ENCODE data around the gene CCDC68.

CCDC68 gene

DNA sequence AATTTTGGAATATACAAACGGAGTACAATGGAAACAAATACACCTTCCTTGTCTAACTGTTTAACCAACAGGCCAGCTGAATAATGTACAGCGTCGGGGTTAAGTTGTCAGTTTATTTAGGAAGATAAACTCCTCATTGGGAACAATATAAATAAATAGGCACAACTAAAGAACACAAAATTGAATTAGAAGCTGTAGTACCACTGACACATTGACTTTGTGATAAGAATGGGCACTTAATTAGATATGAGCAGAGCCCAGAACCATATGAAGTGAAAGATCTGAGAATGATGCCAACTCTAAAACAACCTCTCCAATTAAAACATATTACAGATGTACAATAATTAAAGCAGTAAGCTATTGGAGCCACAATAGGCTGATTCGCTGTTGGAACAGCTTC, 44.4 kb downstream of the CCDC68 start:
- no peak for DNase-seq

DNA sequence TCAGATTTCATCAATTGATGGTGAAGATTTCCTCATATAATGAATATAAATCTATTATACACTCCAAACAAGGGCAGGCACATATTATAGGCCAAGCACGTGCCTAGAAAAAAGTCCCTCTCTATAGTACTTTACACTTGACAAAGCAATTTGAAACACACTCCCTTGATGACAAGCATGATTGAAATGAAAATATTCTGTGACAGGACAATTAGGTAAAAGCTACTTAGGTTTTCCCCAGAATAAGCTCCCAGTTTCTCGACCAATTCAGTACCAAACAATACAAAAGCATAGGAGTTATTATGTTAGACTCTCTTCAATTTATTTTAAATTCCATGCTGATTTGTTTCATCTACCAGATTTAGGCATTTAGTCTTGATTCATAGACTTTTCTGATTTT, 47.7 kb downstream of the CCDC68 start:
- no peak for DNase-seq

DNA sequence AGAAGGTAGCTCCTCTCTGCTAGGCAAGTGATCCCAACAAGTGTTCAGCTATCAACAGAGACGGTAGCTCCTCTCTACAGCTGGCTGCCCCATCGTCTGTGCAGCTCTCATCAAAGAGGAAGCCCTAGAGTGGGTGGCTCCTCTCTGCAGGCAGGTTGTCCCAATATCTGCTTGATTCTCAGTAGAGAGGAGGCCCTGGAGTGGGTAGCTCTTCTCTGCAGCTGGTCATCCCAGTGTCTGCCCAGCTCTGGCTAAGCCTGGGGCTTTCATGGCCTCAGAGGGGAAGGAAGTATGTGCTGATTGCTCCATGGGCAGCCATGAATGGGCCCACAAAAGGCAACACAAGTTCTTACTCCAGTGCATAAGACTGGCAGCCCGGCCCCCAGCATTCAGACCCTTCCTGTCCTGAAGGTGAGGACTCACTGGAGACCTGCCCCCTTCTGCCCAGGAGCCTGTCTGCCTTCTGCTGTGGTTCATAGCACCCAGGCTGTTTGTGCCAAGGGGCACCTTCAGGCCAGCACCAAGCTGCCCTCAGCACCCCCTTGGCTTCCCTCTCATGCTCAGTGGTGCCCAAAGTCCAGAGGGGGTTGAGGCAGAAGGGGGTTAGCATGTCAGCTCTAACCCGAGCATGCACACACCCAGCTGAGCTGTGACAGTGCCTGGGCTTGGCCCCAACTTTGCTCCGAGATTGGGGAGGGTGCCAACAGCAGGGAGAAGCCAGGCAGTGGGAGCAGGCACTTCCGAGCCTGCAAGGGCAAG, 48.9 kb downstream of the CCDC68 start:
- DNase-seq = no peak

DNA sequence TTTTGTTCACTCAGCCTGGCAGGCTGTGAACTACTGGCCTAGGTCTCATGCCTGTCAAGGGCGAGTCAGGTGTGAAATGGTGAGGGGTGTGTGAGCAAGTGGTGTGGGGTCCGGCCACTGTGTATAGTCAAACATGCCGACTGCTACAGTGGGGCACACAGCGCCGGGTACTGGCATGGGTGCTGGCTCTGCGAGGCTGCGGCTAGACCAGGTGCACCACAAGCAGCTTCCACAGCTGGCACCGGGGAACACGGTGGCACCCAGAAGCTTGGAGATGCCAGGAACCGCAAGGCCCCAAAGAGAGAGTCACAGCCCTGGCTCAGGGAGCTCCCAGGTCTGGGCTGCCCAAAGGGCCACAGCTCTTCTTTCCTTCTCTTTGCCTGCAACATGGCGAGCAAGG, 49.7 kb downstream of the CCDC68 start:
- DNase-seq = no peak

DNA sequence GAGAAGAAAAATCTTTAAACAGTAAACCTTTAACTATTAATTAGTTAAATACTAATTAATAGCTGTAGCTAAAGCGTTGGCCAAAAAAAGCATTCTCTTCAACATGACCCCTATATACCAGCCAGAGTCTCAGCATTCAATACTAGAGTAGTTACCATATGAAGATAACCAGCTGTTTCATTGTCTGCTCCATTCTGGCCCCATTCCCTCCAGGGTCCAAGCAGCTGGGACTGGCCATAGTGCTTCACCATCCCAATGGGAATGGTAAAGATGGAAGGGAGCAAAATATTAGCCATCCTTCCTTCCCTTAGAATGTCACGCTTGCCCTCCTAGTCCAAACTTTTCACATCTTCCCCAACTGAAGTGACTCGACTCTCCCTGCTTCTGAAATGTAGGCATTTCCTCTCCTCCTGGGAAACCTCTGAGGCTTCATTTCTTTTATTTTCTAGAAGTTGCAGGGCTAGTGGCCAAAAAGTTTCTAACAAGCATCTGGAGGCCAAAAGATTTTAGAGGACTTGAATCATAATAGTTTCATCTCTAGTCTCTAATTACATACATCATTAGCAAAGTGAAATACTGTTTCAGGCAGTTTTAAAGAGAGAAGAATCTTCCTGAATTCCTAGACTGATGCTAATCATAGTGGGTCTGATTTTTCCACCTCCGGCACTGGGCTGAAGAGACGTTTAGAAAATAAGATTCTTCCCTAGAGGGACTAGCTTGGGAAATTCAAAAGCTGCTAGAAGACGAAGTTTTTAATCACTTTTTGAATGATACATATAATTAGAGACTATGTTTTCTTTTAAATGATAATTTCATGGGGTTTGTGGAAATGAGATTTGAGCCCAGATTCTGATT, 52.7 kb downstream of the CCDC68 start:
- no peak for DNase-seq

DNA sequence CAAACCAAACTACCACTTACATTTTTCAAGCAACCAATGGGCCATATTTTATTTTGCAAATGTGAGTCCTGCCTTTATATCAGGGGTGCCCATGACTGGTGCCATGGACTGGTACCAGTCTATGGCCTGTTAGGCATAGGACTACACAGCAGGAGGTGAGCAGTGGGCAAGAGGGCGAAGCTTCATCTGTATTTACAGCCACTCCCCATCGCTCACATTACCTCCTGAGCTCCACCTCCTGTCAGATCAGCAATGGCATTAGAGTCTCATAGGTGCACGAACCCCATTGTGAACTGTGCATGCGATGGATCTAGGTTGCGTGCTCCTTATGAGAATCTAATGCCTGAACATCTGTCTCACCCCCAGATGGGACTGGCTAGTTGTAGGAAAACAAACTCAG, 53.6 kb downstream of the CCDC68 start:
- DNase-seq = no peak

DNA sequence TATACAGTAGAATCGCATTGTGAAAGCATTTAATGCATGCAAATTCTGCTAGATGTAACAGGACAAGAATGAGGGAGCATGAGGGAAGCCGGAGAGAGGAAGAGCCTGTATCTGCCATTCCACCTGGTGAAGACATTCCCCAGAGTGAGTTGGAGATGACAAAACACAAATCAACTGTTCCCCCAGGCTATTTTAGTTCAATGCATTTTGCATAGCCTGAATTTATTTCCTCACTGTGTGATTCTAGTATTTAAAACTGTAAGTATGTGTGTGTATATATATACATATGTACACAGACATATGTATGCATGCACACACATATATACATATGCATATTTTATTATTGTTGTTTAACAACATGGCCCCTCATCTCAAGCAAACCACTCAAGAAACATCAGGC, 54.7 kb downstream of the CCDC68 start:
- DNase-seq = no peak

DNA sequence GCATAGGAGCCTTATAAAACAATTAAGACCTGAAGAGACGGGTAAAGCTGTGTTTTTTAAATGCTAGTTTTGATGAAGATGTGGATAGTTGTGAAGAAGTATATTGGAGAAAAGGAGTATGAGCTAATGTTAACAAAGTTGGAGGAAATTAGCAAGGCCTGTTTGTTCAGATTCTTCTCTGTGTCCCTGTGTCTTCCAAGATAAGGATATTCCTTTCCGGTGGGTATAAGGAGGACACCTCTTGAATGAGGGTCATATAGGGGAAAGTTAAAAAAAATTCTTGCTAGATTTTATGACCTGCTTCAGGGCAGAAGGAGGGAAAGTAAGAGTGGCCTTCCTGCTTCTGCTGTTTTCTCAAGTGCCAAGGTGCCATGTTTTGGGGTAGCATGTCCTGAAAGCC, 59.0 kb downstream of the CCDC68 start:
- DNase-seq = no peak

DNA sequence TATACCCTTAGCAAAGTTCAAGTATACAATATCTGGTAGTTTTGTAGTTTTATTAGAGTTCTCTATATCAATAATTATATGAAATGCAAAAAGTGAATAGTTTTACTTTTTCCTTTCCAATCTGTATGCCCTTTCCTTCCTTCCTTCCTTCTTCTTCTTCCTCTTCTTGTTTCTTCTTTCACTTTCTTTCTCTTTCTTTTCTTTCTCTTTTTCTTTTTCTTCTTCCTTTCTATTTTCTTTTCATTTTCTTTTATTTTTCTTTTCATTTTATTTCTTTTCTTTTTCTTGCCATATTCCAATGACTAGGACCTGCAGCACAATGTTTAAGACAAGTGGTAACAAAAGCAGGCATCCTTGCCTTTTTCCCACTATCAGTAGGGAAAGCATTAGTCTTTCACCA, 59.8 kb downstream of the CCDC68 start:
- DNase-seq = no peak

DNA sequence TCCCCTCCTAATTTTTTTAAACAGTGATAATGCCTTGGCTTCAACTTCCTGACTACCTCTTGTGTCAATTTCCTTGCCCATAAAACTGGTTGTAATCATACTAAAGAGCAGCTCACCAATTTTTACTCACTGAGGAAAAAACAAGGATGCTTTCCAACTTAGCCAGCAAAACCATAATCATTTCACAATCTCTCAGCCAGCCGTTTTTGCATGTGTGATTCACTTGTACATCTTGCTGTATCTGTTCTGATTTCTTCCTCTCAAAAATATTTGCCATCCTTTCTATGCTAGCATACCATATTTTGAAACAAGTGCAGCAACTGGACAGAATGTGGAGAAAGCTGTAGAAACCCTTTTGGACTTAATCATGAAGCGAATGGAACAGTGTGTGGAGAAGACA, 70.3 kb downstream of the CCDC68 start:
- no peak for DNase-seq

DNA sequence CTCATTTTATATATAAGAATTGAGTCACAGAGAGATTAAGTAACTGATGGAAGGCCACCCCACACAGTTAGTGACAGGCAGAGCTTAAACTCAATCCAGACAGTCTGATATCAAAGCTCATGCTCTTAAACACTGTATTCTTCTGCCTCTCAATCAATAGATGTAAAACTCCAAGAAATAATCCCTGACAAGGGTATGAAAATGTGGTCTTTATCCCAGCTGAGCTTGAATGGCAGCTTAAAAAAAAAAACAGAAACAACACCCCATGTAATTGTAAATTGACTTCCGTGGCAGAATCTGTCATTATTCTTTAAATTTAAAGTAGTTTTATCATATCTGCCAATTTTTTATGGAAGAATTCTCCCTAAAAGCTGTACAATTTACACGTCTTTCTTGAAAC, 70.9 kb downstream of the CCDC68 start:
- no peak for DNase-seq

DNA sequence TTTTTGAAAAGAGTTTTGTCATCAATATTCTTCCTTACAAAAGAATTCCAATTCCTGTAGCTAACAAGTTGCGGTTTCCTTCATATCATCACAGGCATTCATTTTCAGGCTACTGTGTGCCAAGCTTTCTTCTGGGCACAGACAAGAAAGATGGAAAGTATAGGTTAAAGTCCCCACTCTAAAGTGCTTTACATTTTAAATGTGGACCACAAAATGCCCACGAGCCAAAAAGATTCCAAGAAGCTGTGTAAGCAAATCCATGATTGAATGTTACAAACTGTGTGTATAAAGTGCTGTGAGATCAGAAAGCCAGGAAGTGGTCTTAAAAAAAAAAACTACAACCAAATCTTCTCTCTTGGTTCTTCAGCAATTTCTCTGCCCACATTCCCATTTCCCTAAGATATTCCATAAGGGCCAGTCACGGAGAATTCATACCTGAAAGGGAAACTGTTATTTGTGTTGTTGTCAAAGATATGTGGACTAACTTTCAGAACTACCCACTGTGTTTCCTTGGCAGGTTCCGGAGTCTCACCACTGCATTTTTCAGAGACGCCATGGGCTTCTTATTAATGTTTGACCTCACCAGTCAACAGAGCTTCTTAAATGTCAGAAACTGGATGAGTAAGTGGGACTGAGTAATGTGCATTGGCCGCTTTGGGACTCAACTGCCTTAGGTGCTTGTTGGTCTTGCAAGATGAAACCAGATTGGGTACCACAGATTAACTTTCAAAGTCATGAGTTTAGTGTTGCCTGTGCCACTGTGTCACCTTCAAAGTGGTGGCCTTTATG, 75.3 kb downstream of the CCDC68 start:
- no peak for DNase-seq

DNA sequence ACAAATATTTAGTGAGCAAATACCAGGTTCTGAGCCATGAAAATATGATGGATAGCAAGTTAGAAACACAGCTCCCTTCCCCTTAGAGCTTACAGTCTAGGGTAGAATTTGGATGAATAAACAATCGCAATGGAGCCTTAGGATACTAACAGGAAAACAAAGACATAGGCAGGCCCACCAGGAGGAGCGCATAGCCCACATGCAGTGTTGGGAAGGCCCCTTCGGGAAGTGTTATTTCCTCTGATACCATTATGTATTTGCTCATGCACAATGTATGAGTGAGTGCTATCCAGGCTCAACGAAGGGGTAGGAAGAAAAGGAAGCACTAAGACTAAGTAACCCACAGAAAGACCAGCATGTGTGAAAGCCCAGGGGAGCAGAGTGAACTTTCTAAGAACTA, 76.9 kb downstream of the CCDC68 start:
- DNase-seq = no peak

DNA sequence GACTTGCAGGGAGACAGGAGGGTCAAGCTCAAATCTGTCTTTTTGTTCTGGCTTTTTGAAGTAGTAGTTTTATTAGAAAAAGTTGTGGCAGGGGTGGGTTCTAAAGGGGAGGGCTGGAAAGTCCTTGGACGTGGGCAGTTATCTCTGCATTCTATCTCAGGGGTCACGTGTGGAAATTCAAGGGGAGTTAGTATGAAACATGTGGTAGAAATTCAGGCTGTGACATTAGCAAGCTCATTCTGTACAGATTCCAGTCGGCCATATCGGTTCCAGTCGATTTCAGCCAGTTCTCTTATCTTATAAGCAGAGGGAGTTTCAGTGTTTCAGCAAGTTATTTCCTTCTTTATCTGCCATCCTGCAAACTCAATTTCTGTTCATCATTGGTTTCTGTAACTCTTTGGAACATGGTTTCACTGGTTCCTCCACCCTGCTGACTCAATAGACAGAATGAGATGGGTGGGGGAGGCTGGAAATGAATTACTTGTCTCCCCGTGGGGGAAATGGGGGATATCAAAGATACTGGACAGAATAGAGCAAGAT, 78.0 kb downstream of the CCDC68 start:
- no peak for DNase-seq

DNA sequence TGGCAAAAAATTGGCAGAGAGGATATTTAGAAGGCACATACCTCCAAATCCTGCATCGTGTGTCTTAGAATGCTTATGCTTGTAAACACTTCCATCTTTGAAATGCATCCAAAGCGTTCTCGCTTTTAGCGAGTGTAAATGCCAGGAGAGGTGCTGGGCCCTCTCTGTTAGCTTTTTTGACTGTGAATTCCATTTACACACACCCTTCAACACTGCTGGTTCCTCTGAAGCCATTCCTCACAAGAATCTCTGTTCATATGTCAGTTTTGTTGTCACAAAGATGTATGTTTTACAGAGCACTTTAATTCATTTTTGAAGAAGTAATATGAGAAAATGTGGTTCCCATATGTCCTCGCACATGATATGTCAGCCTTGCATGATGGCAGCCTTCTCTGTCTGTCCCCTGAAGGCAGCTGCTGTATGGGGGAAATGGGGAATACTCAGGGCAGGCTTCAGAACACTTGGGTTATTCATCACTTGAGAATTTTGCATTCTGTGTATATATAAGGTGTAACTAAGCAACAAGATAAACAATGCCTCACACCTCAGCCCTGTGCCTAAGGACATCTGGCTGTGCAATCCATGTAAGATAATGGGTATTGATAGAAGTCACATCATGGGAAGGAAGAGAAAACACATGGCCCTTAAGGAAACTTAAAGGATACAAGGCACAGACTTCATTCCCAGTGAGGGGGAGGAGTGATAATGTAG, 78.7 kb downstream of the CCDC68 start:
- DNase-seq = no peak

DNA sequence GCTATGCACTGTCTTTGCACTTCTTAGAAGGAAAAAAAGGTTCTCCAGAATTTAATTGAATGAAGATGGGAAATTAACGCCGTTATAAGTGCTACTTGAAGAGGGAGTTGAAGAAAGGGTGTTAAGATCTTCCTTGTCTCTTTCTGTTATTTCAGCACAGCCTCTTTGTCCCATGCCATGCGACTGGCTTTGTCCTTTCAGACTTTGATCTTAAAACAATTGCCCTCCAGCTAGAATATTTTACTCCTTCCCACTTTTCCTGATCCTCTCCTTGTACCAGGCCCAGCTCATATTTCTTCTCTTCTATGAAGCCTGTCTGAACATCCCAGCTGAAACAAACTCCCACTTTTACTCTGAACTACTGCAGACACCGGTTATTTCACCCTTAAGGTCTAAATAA, 79.6 kb downstream of the CCDC68 start:
- DNase-seq = no peak

DNA sequence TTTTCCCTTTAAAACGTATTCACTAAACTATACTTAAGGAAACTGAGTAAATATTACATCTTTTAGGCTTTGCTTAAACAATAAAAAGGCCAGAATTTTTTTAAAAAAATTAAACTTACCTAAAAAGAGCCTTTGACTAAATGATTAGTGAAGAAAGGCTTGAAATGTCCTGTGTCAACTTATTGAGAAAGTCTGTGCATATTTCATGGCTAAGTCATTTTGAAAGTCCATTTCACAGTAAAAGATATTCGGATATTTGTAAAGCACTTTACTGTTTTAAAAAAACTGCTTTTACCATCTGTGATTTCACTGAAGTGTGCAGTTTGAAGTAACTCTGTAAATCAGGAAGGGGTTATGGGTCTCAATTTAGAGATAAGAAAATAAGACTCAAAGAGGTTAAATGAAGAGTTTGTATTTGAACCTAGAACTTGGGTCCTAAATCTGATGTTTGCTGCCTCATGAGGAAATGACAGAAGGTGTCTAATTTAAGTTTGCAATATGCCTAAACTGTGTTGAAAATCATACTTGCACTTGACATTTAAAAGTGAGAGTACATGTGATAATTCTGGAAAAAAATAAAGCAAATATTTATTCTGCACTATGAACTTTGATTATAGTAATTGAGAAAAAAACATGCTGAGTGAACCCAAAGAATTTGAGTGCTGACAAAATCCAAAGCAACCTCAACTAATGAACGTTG, 80.5 kb downstream of the CCDC68 start:
- no peak for DNase-seq

DNA sequence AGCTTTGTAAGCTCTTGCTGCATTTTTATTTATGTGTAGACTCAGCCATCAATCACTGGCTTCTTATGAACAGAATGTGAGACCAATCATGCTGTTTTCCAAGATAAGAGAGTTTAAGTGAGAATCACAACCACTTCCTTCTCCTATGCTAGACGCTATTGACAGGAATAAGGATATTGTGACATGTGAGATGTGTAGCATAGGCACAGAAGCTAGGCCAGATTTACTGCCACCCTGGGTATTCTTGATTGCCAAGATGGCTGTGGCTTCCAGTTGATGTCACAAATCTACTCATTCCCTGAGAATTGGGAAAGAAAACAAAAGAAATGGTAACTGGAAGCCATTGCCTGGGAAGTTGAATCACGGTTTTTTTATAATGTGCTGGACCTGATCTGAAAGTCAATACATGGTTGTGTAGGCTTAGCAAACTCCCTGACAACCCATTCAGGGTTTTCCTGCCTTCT, 81.1 kb downstream of the CCDC68 start:
- no peak for DNase-seq

DNA sequence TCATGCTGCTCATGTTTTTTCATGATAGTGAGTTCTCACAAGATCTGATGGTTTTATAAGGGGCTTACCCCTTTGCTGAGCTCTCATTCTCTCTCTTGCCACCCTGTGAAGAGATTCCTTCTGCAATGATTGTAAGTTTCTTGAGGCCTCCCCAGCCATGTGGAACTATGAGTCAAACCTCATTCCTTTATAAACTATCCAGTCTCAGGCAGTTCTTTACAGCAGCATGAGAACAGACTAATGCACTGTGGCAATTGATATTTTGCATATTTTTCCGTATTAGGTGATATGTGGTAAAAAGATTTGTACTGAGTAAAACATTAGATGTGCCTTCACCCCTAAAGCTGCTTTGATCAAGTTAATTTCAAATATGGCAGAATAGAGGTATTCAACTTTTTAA, 82.2 kb downstream of the CCDC68 start:
- DNase-seq = no peak

DNA sequence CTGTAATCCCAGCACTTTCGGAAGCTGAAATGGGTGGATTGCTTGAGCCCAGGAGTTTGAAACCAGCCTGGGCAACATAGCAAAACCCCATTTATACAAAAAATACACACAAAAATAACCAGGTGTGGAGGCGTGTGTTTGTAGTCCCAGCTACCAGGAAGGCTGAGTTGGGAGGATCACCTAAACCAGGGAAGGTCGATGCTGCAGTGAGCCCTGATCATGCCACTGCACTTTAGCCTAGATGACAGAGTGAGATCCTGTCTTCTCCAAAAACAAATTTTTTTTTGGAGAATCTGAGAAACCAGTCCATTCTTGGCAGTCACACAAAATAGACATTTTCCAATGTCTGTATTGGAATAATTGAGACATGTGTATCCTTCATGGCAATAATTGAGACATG, 84.2 kb downstream of the CCDC68 start:
- no peak for DNase-seq

DNA sequence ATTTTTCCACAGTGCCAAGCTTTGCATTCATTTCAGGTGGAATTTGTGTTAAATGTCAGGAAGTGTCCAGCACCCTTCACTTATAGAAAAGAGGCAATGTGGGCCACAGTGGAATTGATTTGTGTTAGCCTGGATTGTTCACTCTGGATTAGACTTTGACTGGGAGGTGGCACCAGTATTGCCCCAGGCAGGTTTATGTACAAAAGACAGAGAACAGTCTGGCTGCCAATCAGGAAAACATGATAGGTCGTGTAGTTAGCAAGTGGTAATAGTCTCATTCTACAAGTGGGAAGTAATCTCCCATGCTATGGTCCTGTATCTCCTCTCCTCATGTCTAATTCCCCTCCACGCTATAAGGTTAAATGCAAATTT, 85.4 kb downstream of the CCDC68 start:
- no peak for DNase-seq

DNA sequence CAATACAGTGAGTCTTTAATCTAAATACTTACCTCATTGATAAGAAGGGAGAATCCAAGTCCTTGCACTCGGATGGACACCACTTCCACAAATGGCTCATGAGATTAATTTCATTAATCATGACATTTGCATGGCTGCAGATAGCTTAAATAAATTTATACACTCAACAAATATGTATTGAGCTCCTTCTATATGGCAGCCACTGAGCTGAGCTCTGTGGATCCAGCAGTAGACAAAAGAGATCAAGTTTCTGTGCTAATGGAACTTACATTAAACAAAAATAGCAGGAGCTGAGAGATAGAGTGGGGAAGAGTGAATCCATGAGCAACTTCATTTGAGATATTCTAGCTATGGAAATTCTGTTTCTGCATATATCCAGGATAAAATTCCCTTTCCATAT, 86.6 kb downstream of the CCDC68 start:
- DNase-seq = no peak

Measured in NCI-H446 (cell line).